ENCODE measurements around the gene SCN1B.
A peak's percentile ranks its signal among the peaks of the same experiment; 100 is the strongest.

Gene SCN1B

GRCh38 chr19:35022460-35022859 is 7.8 kb upstream of the SCN1B start:
- CTCF ChIA-PET, result interaction anchor here (2.0 kb wide), 1 partner anchor 49 kb away, joined by 7 read pairs; no protein-coding TSS in a partner anchor
- Histone ChIP-seq H3K9me3 (ENCODE audit: control insufficient read depth, insufficient read depth, low read depth, low read length) (no peaks in the 10 kb centered on the region), H3K27ac (ENCODE audit: extremely low read depth, low read depth, low read length) (no peak overlapping the region), H3K36me3 (ENCODE audit: control insufficient read depth in 2 of 2, insufficient read depth in 1 of 2, low read length in 2 of 2) (peaks cover 100% of the 10 kb centered on the region in 2 experiments), H3K4me1 (ENCODE audit: control insufficient read depth, insufficient read depth, low read length) (no peaks in the 10 kb centered on the region), H3K4me3 (ENCODE audit: low read depth, low read length) (no peak overlapping the region)
- TF ChIP-seq, protein P1, sequence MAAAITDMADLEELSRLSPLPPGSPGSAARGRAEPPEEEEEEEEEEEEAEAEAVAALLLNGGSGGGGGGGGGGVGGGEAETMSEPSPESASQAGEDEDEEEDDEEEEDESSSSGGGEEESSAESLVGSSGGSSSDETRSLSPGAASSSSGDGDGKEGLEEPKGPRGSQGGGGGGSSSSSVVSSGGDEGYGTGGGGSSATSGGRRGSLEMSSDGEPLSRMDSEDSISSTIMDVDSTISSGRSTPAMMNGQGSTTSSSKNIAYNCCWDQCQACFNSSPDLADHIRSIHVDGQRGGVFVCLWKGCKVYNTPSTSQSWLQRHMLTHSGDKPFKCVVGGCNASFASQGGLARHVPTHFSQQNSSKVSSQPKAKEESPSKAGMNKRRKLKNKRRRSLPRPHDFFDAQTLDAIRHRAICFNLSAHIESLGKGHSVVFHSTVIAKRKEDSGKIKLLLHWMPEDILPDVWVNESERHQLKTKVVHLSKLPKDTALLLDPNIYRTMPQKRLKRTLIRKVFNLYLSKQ (tag by site-specific recombination; IDR thresholded peaks at IDR 0.05; ENCODE audit: borderline replicate concordance), result no peak
- TF ChIP-seq ZSCAN30 (tag by site-specific recombination; IDR thresholded peaks at IDR 0.05) (no peak), ZFHX2 (tag by site-specific recombination; conservative IDR thresholded peaks at IDR 0.05) (peak; percentile 15; the same call in 1 of the 2 replicates), KLF9 (tag by site-specific recombination; IDR thresholded peaks at IDR 0.05; ENCODE audit: low read depth) (0 out of 2 replicates have a peak, but pooled peaks have one; percentile 32), GLIS1 (tag by site-specific recombination; IDR thresholded peaks at IDR 0.05) (peak; percentile 42; the same call in 1 of the 2 replicates), ZNF121 (tag by site-specific recombination; IDR thresholded peaks at IDR 0.05) (no peak)
- POLR2A ChIA-PET, result interaction anchor here (1.2 kb wide), 1 partner anchor 8 kb away, joined by 3 read pairs; no protein-coding TSS in a partner anchor

DNA sequence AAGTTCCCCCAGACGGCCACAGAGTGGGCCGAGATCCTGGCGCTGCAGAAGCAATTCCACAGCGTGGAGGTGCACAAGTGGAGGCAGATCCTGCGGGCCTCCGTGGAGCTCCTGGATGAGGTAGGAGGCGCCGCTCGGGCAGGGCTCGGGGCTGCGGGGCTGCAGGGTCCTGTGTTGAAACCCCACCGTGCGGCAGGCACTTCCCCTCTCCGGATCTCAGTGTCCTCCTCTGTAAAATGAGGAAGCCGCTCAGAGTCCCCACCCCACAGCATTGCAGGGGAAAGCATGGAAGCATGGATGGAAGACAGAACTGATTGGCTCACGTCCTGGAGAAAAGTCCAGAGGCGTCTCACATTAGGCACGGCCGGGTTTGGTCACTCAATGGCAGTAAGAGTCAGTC is 6.8 kb upstream of the SCN1B start:
- no peak overlapping the region for H3K27ac ChIP-seq (ENCODE audit: extremely low read depth, low read depth, low read length)
- H3K4me1 ChIP-seq (ENCODE audit: control insufficient read depth, insufficient read depth, low read length), result no peaks in the 10 kb centered on the region
- CTCF ChIA-PET, result interaction anchor here (0.7 kb wide), 2 partner anchors 21 to 90 kb away, joined by 3 to 4 read pairs; no protein-coding TSS in a partner anchor
- POLR2A ChIA-PET, result interaction anchor here (1.2 kb wide), 1 partner anchor 9 kb away, joined by 3 read pairs; no protein-coding TSS in a partner anchor
- no peak overlapping the region for H3K4me3 ChIP-seq (ENCODE audit: low read depth, low read length)
- peaks cover 94 to 100% of the 10 kb centered on the region in 2 experiments for H3K36me3 ChIP-seq (ENCODE audit: control insufficient read depth in 2 of 2, insufficient read depth in 1 of 2, low read length in 2 of 2)
- H3K9me3 ChIP-seq (ENCODE audit: control insufficient read depth, insufficient read depth, low read depth, low read length), result no peaks in the 10 kb centered on the region
- TF ChIP-seq ZNF266 (tag by site-specific recombination; IDR thresholded peaks at IDR 0.05; ENCODE audit: low read depth), result no peak
- no peak for TF ChIP-seq KLF17 (tag by site-specific recombination; IDR thresholded peaks at IDR 0.05)
- TF ChIP-seq HOXC10 (CRISPR knock-in tag; IDR thresholded peaks at IDR 0.05), result no peak
- TF ChIP-seq ZNF600 (tag by site-specific recombination; IDR thresholded peaks at IDR 0.05), result 0 out of 2 replicates have a peak, but pooled peaks have one; percentile 30
- no peak for TF ChIP-seq ZNF48 (tag by site-specific recombination; IDR thresholded peaks at IDR 0.05)

- ChIA-PET POLR2A (no interaction called here), CTCF (interaction anchor here (1.0 kb wide), 1 partner anchor 33 kb away, joined by 5 read pairs; no protein-coding TSS in a partner anchor)
- Histone ChIP-seq H3K4me1 (ENCODE audit: control insufficient read depth, insufficient read depth, low read length) (no peaks in the 10 kb centered on the region), H3K27ac (ENCODE audit: extremely low read depth, low read depth, low read length) (no peak overlapping the region), H3K9me3 (ENCODE audit: control insufficient read depth, insufficient read depth, low read depth, low read length) (no peaks in the 10 kb centered on the region), H3K4me3 (ENCODE audit: low read depth, low read length) (no peak overlapping the region), H3K36me3 (ENCODE audit: control insufficient read depth in 2 of 2, insufficient read depth in 1 of 2, low read length in 2 of 2) (peaks cover 93 to 94% of the 10 kb centered on the region in 2 experiments)
- TF ChIP-seq ZNF830 (tag by site-specific recombination; IDR thresholded peaks at IDR 0.05; ENCODE audit: low read depth) (no peak), ZNF571 (tag by site-specific recombination; IDR thresholded peaks at IDR 0.05) (no peak), KLF7 (tag by site-specific recombination; IDR thresholded peaks at IDR 0.05; ENCODE audit: borderline replicate concordance) (no peak), ATF2 (tag by site-specific recombination; IDR thresholded peaks at IDR 0.05; ENCODE audit: low read depth) (peak; percentile 84), ZIC2 (tag by site-specific recombination; IDR thresholded peaks at IDR 0.05) (no peak), ZNF843 (tag by site-specific recombination; IDR thresholded peaks at IDR 0.05) (no peak), ZNF350 (tag by site-specific recombination; IDR thresholded peaks at IDR 0.05) (no peak), YY2 (tag by site-specific recombination; IDR thresholded peaks at IDR 0.05) (no peak), ZNF623 (tag by site-specific recombination; IDR thresholded peaks at IDR 0.05) (no peak), ZNF510 (tag by site-specific recombination; IDR thresholded peaks at IDR 0.05; ENCODE audit: insufficient replicate concordance) (no peak), ZNF157 (tag by site-specific recombination; IDR thresholded peaks at IDR 0.05) (no peak), PRDM1 (tag by site-specific recombination; IDR thresholded peaks at IDR 0.05) (no peak), ZNF629 (tag by site-specific recombination; IDR thresholded peaks at IDR 0.05) (peak; percentile 41; the same call in 1 of the 2 replicates), ZNF138 (tag by site-specific recombination; IDR thresholded peaks at IDR 0.05; ENCODE audit: borderline replicate concordance) (no peak)
- TF ChIP-seq, protein P2, sequence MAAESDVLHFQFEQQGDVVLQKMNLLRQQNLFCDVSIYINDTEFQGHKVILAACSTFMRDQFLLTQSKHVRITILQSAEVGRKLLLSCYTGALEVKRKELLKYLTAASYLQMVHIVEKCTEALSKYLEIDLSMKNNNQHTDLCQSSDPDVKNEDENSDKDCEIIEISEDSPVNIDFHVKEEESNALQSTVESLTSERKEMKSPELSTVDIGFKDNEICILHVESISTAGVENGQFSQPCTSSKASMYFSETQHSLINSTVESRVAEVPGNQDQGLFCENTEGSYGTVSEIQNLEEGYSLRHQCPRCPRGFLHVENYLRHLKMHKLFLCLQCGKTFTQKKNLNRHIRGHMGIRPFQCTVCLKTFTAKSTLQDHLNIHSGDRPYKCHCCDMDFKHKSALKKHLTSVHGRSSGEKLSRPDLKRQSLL (tag by site-specific recombination; IDR thresholded peaks at IDR 0.05), result no peak
- TF ChIP-seq, protein P3, sequence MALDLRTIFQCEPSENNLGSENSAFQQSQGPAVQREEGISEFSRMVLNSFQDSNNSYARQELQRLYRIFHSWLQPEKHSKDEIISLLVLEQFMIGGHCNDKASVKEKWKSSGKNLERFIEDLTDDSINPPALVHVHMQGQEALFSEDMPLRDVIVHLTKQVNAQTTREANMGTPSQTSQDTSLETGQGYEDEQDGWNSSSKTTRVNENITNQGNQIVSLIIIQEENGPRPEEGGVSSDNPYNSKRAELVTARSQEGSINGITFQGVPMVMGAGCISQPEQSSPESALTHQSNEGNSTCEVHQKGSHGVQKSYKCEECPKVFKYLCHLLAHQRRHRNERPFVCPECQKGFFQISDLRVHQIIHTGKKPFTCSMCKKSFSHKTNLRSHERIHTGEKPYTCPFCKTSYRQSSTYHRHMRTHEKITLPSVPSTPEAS (tag by site-specific recombination; IDR thresholded peaks at IDR 0.05), result no peak
Measured at GRCh38 chr19:35024095-35024494, 6.2 kb upstream of the SCN1B start.

All from HEK293 (cell line).